HepG2 (cell line): Measurements from ENCODE around the gene NPW. TPM values are rescaled to one million over a fixed set of nuclear protein-coding genes. Genes with fewer than 3 reads are reported as not detected.

Experiments used
- ADNP ChIP-seq: sonication (generic); formaldehyde crosslinking; IDR thresholded peaks from 2 replicates; pipeline ENCODE4 v1.4.0; 2020; ENCODE audit warnings: missing genetic modification reagents
- DPF2 ChIP-seq: sonication (generic); formaldehyde crosslinking; IDR thresholded peaks from 2 replicates; pipeline ENCODE4 v1.4.0; 2020; ENCODE audit warnings: mild to moderate bottlenecking, low read depth, missing genetic modification reagents, borderline replicate concordance
- GFI1 ChIP-seq: sonication (generic); formaldehyde crosslinking; IDR thresholded peaks from 2 replicates; pipeline ENCODE4 v1.5.0; 2020; ENCODE audit warnings: missing genetic modification reagents, mild to moderate bottlenecking, borderline replicate concordance
- HNRNPH1 ChIP-seq: fragments of 200-400 bp; formaldehyde crosslinking; optimal IDR thresholded peaks from 2 replicates; pipeline ENCODE3; 2017; ENCODE audit warnings: mild to moderate bottlenecking, low read depth, low read length
- KAT8 ChIP-seq: IDR thresholded peaks from 2 replicates; pipeline ENCODE4 v1.6.1; 2016; ENCODE audit warnings: missing genetic modification reagents, missing compliant biosample characterization
- NCOR1 ChIP-seq: fragments of 200-600 bp; sonication (generic); IDR thresholded peaks from 2 replicates; pipeline ENCODE4 v1.7.0; 2017; ENCODE audit warnings: antibody characterized with exemption, low read length, borderline replicate concordance
- NONO ChIP-seq, 2 experiments: fragments of 450-650 bp in 1 of 2; sonication (generic) in 1 of 2; formaldehyde crosslinking in 1 of 2; IDR thresholded peaks in 1 of 2; conservative IDR thresholded peaks in 1 of 2; 2 replicates each; pipeline versions ENCODE4 v1.6.1 to v1.8.0; 2017 to 2022; ENCODE audit warnings: mild to moderate bottlenecking in 1 of 2, missing genetic modification reagents in 1 of 2, moderate library complexity in 1 of 2
- NR2F6 ChIP-seq, 2 experiments: IDR thresholded peaks; 2 replicates each; pipeline ENCODE4 v1.6.1; 2016; ENCODE audit warnings: antibody characterized with exemption in 1 of 2, mild to moderate bottlenecking in 1 of 2
- PAX8 ChIP-seq: sonication (generic); formaldehyde crosslinking; IDR thresholded peaks from 2 replicates; pipeline ENCODE4 v1.8.0; 2022; ENCODE audit warnings: mild to moderate bottlenecking, missing genetic modification reagents, borderline replicate concordance
- PBX3 ChIP-seq: sonication (generic); formaldehyde crosslinking; IDR thresholded peaks from 2 replicates; pipeline ENCODE4 v1.8.1; 2023; ENCODE audit warnings: missing genetic modification reagents, inconsistent platforms, borderline replicate concordance
- PHF5A ChIP-seq: IDR thresholded peaks from one replicate; pipeline ENCODE4 v1.6.1; 2018; ENCODE audit warnings: low read depth, missing genetic modification reagents; ENCODE audit not compliant: unreplicated experiment
- SMARCC2 ChIP-seq: fragments of 450-650 bp; IDR thresholded peaks from 2 replicates; pipeline ENCODE4 v1.6.1; 2017; ENCODE audit warnings: antibody characterized with exemption, mild to moderate bottlenecking
- SNAPC4 ChIP-seq: sonication (generic); formaldehyde crosslinking; IDR thresholded peaks from 2 replicates; pipeline ENCODE4 v1.4.0; 2020; ENCODE audit warnings: mild to moderate bottlenecking, missing genetic modification reagents
- TGIF2 ChIP-seq: IDR thresholded peaks from 2 replicates; pipeline ENCODE4 v1.6.1; 2016; ENCODE audit warnings: control low read depth, missing compliant biosample characterization
- TSC22D2 ChIP-seq: sonication (generic); formaldehyde crosslinking; IDR thresholded peaks from 2 replicates; pipeline ENCODE4 v1.5.1; 2020; ENCODE audit warnings: missing genetic modification reagents, mild to moderate bottlenecking, borderline replicate concordance
- ZNF205 ChIP-seq: IDR thresholded peaks from 2 replicates; pipeline ENCODE4 v1.6.1; 2018; ENCODE audit warnings: missing biosample characterization, missing genetic modification reagents
- ZNF562 ChIP-seq: sonication (generic); formaldehyde crosslinking; IDR thresholded peaks from 2 replicates; pipeline ENCODE4 v1.8.0; 2022; ENCODE audit warnings: missing genetic modification reagents, borderline replicate concordance
- ZNF678 ChIP-seq: sonication (generic); formaldehyde crosslinking; IDR thresholded peaks from 2 replicates; pipeline ENCODE4 v1.4.0; 2020; ENCODE audit warnings: mild to moderate bottlenecking, missing genetic modification reagents
- polyA plus RNA-seq, 8 experiments: library from polyadenylated mRNA; depleted of rRNA in 3 of 8; stranded (reverse) in 7 of 8; unstranded in 1 of 8; fragments of >200 nt; fragmentation: Illumina TruSeq in 4 of 8; extraction: Trizol in 4 of 8; gene quantifications; 2 replicates each; pipeline versions ENCODE4 v1.2.1 to v1.2.3, GENCODE V29; 2011 to 2016; ENCODE audit warnings: low read depth in 4 of 8, missing spikeins in 1 of 8, mixed read lengths in 1 of 8; ENCODE audit not compliant: insufficient read depth in 1 of 8
- total RNA-seq, 5 experiments: library from RNA; depleted of rRNA; stranded (reverse); fragments of >200 nt; fragmentation: Illumina TruSeq; extraction: Trizol; gene quantifications; 2 replicates each; pipeline ENCODE4 v1.2.3, GENCODE V29; 2016; ENCODE audit warnings: low read depth in 1 of 5
- TF ChIP-seq, protein P1 (sequence below): IDR thresholded peaks from 2 replicates; pipeline ENCODE4 v1.6.1; 2016; ENCODE audit warnings: missing genetic modification reagents, missing compliant biosample characterization
- TF ChIP-seq, protein P2 (sequence below): sonication (generic); formaldehyde crosslinking; IDR thresholded peaks from 2 replicates; pipeline ENCODE4 v1.5.1; 2020; ENCODE audit warnings: missing genetic modification reagents, mild to moderate bottlenecking, borderline replicate concordance
- TF ChIP-seq, protein P3 (sequence below): fragments of 450-650 bp; IDR thresholded peaks from 2 replicates; pipeline ENCODE4 v1.6.1; 2017

The NPW gene
- total and polyA plus RNA-seq, 2 of the 13 experiments (the other 11 are each of a cell fraction or from before 2014, with no cell fraction given), result 0.24 to 0.97 TPM

GRCh38 chr16:2003827-2004641, 15.6 kb upstream of the NPW start (continued):
- TF ChIP-seq SNAPC4 (CRISPR knock-in tag) (no peak), PBX3 (CRISPR knock-in tag) (no peak), HNRNPH1 (peak; percentile 46), NR2F6 (IDR thresholded peaks at IDR 0.05) (peak; percentile 26; the same call in 1 of the 2 replicates), NR2F6 (CRISPR knock-in tag; IDR thresholded peaks at IDR 0.05) (peak; percentile 67), GFI1 (no peak), TGIF2 (CRISPR knock-in tag) (peak; percentile 51), TSC22D2 (no peak), NONO (IDR thresholded peaks at IDR 0.05) (no peak), NONO (CRISPR knock-in tag; conservative IDR thresholded peaks at IDR 0.05) (no peak), SMARCC2 (no peak), PHF5A (no peak), NCOR1 (no peak), ZNF678 (CRISPR knock-in tag) (no peak), PAX8 (no peak), ZNF562 (CRISPR knock-in tag) (no peak), ADNP (CRISPR knock-in tag) (no peak), KAT8 (CRISPR knock-in tag) (peak; percentile 71), DPF2 (CRISPR knock-in tag) (no peak), ZNF205 (CRISPR knock-in tag) (0 out of 2 replicates have a peak, but pooled peaks have one; percentile 51)
- TF ChIP-seq, protein P1, sequence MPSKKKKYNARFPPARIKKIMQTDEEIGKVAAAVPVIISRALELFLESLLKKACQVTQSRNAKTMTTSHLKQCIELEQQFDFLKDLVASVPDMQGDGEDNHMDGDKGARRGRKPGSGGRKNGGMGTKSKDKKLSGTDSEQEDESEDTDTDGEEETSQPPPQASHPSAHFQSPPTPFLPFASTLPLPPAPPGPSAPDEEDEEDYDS (CRISPR knock-in tag), result peak; percentile 55; the same call in 1 of the 2 replicates
- TF ChIP-seq, protein P2, sequence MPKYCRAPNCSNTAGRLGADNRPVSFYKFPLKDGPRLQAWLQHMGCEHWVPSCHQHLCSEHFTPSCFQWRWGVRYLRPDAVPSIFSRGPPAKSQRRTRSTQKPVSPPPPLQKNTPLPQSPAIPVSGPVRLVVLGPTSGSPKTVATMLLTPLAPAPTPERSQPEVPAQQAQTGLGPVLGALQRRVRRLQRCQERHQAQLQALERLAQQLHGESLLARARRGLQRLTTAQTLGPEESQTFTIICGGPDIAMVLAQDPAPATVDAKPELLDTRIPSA (CRISPR knock-in tag), result no peak
- TF ChIP-seq, protein P3, sequence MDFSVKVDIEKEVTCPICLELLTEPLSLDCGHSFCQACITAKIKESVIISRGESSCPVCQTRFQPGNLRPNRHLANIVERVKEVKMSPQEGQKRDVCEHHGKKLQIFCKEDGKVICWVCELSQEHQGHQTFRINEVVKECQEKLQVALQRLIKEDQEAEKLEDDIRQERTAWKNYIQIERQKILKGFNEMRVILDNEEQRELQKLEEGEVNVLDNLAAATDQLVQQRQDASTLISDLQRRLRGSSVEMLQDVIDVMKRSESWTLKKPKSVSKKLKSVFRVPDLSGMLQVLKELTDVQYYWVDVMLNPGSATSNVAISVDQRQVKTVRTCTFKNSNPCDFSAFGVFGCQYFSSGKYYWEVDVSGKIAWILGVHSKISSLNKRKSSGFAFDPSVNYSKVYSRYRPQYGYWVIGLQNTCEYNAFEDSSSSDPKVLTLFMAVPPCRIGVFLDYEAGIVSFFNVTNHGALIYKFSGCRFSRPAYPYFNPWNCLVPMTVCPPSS, result no peak
